ENCODE results near the gene HOXC11. TPM values are rescaled to one million over a fixed set of nuclear protein-coding genes. Genes with fewer than 3 reads are reported as not detected.

Gene HOXC11
- total RNA-seq, 2 experiments from 2014 or later: not detected

DNA sequence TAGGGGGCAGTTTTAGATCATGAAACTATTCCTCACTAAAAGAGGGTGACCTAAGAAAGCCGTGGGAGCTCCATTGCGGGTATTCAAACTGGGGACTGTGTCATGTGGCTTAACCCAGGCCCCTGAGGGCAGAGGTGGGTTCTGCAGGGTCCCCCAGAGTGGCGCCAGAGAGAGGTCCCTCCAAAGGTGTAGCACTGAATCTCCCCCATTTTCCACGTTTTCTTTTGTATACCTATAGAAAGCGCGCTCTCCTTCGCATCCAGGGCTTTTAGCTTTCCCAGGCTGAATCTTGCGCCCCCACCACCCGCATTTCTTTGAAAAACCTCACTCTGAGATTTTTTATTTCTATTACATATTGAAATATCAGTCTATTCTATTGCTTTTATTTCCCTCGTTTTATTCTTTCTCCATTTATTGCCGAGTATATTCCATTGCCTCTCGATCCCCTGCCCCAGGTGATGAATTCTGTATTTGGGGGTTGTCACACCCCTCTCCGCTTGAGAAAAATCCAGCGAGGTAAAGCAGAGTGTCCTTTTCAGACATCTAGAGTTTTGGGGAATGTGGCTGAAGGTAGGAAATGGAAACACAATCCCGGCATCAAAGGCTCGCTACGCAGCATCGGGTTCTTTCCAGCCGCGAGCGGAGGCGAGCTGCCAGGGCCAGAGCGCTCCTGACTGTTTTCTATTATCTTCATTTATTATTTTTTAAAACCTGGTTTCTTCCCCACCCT is 35.2 kb upstream of the HOXC11 start:
- ChIA-PET POLR2A (interaction anchor here (0.6 kb wide), 1 partner anchor 16 kb away, joined by 3 read pairs; no protein-coding TSS in a partner anchor), CTCF (interaction anchor here (1.5 kb wide), 1 partner anchor 95 kb away, joined by 4 read pairs; no protein-coding TSS in a partner anchor)
- no peak for DNase-seq
- Mint-ChIP-seq H3K27me3 (ENCODE audit: low read depth) (peaks cover 83% of the 10 kb centered on the region), H3K36me3 (ENCODE audit: low read depth) (peaks cover 6% of the 10 kb centered on the region), H3K4me1 (ENCODE audit: low read depth) (peaks cover 3% of the 10 kb centered on the region), H3K9me3 (ENCODE audit: insufficient read depth) (peaks cover 4% of the 10 kb centered on the region), H3K4me3 (no peak overlapping the region), H3K27ac (peak overlapping the region; percentile 11)
- ATAC-seq: no peak

DNA sequence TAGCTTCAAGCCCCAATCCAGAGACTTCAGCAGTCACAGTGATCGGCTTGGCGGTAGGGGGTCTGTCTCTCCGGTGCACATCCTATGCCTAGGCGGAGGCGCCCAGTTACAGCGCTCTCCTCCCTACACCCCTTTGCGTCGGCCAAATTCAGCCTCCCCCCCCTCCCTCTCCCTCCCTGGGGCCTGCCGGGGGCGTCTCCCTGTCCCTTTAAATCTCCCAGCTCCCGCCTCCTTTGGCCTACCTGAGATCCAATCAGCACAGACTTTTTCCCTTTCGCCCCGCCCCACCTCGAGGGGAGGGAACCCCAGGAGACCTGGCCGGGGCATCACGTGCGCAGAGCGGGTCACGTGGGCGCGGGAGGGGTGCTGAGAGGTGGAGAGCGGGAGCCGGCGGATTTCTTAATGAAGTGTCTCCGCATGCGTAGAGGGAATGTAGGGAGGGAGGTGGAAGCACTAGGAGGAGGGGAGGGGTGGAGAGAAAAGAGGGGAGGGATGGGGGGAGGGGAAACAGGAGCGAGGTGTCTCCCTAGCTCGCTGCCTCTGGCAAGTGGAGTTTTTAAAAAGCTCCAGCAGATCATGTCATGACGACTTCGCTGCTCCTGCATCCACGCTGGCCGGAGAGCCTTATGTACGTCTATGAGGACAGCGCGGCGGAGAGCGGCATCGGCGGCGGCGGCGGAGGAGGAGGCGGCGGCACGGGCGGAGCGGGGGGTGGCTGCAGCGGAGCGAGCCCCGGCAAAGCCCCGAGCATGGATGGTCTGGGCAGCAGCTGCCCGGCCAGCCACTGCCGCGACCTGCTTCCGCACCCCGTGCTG is 34.4 kb upstream of the HOXC11 start, which contains the start of gene HOXC13:
Gene HOXC13 (plus strand): TSS at position 506 of the 815 bp plus-strand sequence. CDS start 76 bp downstream, at position 582.
- H3K9me3 Mint-ChIP-seq (ENCODE audit: insufficient read depth): peaks cover 4% of the 10 kb centered on the region
- DNase-seq: no peak
- peaks cover 83% of the 10 kb centered on the region for H3K27me3 Mint-ChIP-seq (ENCODE audit: low read depth)
- peaks cover 3% of the 10 kb centered on the region for H3K4me1 Mint-ChIP-seq (ENCODE audit: low read depth)
- POLR2A ChIA-PET: no interaction called here
- CTCF ChIA-PET: interaction anchor here (1.5 kb wide), 1 partner anchor 94 kb away, joined by 4 read pairs; no protein-coding TSS in a partner anchor
- ATAC-seq: no peak
- peaks cover 6% of the 10 kb centered on the region for H3K36me3 Mint-ChIP-seq (ENCODE audit: low read depth)
- no peak within 1 kb of the TSS for H3K4me3 Mint-ChIP-seq
- H3K27ac Mint-ChIP-seq: peak within 1 kb of the TSS; percentile 60

DNA sequence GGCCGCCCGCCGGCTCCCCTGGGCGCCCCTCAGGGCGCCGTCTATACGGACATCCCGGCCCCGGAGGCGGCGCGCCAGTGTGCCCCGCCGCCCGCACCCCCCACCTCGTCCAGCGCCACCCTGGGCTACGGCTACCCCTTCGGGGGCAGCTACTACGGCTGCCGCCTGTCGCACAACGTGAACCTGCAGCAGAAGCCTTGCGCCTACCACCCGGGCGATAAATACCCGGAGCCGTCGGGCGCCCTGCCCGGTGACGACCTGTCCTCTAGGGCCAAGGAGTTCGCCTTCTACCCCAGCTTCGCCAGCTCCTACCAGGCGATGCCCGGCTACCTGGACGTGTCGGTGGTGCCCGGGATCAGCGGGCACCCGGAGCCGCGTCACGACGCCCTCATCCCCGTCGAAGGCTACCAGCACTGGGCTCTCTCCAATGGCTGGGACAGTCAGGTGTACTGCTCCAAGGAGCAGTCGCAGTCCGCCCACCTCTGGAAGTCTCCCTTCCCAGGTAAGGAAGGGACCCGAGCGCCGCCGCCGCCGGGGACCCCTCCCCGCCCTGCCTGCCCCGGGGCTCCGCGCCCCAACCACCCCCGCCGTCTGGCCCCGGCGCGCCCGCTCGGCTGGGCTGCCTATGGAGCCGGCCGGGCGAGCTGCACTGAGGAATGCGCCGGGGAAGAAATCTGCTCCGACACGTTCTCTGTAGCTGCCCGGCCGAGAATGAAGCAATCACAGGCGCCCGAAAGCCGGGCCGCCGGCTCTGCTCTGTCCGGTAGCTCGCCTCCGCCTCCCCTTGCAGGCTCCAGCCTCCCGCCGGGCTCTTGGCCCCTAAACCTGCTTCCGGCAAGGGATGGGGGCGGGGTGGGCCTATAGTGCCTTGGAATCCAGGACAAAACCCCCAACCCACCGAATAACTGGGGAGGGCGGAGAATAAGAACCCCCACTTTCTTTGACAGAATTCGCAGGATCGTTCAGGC is 33.5 kb upstream of the HOXC11 start:
- Mint-ChIP-seq H3K4me1 (ENCODE audit: low read depth) (peaks cover 3% of the 10 kb centered on the region), H3K36me3 (ENCODE audit: low read depth) (peaks cover 6% of the 10 kb centered on the region), H3K4me3 (no peak overlapping the region), H3K9me3 (ENCODE audit: insufficient read depth) (peaks cover 4% of the 10 kb centered on the region), H3K27ac (peak overlapping the region; percentile 60), H3K27me3 (ENCODE audit: low read depth) (peaks cover 83% of the 10 kb centered on the region)
- ATAC-seq (no peak), DNase-seq (no peak)
- ChIA-PET POLR2A (interaction anchor here (1.3 kb wide), 1 partner anchor 14 kb away, joined by 6 read pairs; no protein-coding TSS in a partner anchor), CTCF (no interaction called here)

DNA sequence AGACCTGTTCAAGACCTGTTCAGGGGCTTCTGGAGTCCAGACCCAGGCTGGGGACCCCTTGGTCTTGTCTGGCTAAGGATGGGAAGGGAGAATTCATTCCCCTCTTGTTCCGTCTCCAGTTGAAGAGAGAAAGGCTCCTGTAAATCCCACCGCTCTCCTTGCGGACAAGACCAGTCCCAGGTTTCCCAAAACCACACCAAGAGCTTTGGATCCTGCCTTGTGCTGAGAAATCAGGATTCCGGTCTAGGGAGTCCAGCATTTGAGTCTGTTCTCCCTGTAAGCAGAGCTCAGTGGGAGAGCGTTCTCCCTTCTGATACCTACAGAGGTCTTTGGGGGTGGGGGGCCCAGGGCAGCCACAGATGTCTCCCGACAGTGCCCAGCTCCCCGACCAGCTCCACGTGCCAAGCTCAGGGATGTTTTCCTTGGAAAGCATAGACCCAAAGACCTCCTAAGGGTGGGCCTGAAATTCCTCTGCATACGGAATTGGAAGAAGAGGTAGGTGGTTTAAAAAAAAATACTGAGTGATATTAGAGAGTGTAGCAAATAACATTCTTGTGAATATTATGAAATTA is 32.4 kb upstream of the HOXC11 start:
- CTCF ChIA-PET: interaction anchor here (1.5 kb wide), 1 partner anchor 92 kb away, joined by 4 read pairs; the partner anchor contains the start of gene HOXC5
- H3K9me3 Mint-ChIP-seq (ENCODE audit: insufficient read depth): peaks cover 4% of the 10 kb centered on the region
- ATAC-seq: no peak
- H3K27me3 Mint-ChIP-seq (ENCODE audit: low read depth): peaks cover 83% of the 10 kb centered on the region
- H3K4me3 Mint-ChIP-seq: no peak overlapping the region
- peaks cover 8% of the 10 kb centered on the region for H3K36me3 Mint-ChIP-seq (ENCODE audit: low read depth)
- peaks cover 2% of the 10 kb centered on the region for H3K4me1 Mint-ChIP-seq (ENCODE audit: low read depth)
- no peak overlapping the region for H3K27ac Mint-ChIP-seq
- POLR2A ChIA-PET: interaction anchor here (1.3 kb wide), 1 partner anchor 13 kb away, joined by 6 read pairs; no protein-coding TSS in a partner anchor
- no peak for DNase-seq

DNA sequence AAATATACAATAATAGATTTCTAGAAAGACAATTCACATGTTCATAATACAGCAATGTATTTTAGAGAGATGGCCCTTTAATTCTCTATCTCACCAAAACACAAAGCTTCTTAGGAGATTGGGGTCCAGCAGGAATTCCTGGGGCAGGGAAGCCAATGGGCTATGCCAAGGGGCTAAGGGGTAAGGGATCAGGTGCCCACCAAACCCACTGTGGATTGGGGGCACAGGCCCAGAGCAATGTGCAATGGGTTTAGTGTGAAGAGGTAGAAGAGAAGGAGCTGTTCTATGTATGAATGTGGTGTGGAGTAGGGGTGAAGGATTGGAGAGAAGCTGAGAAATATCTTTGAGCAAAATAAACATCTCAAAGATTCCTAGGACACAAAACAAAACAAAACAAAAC is 31.7 kb upstream of the HOXC11 start:
- H3K4me3 Mint-ChIP-seq: no peak overlapping the region
- ATAC-seq (no peak), DNase-seq (no peak)
- peaks cover 4% of the 10 kb centered on the region for H3K9me3 Mint-ChIP-seq (ENCODE audit: insufficient read depth)
- H3K4me1 Mint-ChIP-seq (ENCODE audit: low read depth): no peaks in the 10 kb centered on the region
- peaks cover 83% of the 10 kb centered on the region for H3K27me3 Mint-ChIP-seq (ENCODE audit: low read depth)
- POLR2A ChIA-PET: no interaction called here
- CTCF ChIA-PET: interaction anchor here (1.5 kb wide), 1 partner anchor 91 kb away, joined by 4 read pairs; the partner anchor contains the start of gene HOXC5
- no peak overlapping the region for H3K27ac Mint-ChIP-seq
- H3K36me3 Mint-ChIP-seq (ENCODE audit: low read depth): peaks cover 8% of the 10 kb centered on the region

DNA sequence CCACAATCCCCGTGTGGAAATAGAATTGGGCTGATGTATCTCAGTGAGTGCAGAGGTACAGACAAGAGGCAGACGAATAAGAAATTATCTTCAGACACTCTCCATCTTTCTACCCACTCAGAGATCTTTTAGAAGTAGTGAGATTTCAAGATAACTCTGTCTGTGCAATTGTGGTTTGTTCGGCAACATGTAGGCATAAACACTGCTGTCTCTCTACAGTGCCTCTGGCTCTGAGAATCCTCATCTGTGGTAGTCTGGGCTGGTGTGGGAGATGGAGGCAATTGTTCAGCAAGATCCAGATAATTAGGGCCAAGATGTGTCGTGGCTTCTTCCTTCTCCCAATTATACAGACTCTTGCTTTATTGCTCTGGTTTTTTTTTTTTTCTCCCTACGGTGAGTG is 31.2 kb upstream of the HOXC11 start:
- Mint-ChIP-seq H3K36me3 (ENCODE audit: low read depth) (peaks cover 8% of the 10 kb centered on the region), H3K27me3 (ENCODE audit: low read depth) (peaks cover 82% of the 10 kb centered on the region), H3K9me3 (ENCODE audit: insufficient read depth) (peaks cover 4% of the 10 kb centered on the region), H3K27ac (no peak overlapping the region), H3K4me1 (ENCODE audit: low read depth) (no peaks in the 10 kb centered on the region), H3K4me3 (no peak overlapping the region)
- ChIA-PET POLR2A (no interaction called here), CTCF (interaction anchor here (1.0 to 1.5 kb wide), 2 partner anchors 91 to 195 kb away, joined by 3 to 4 read pairs; partner anchors contain the start of gene HOXC5)
- DNase-seq (no peak), ATAC-seq (no peak)

DNA sequence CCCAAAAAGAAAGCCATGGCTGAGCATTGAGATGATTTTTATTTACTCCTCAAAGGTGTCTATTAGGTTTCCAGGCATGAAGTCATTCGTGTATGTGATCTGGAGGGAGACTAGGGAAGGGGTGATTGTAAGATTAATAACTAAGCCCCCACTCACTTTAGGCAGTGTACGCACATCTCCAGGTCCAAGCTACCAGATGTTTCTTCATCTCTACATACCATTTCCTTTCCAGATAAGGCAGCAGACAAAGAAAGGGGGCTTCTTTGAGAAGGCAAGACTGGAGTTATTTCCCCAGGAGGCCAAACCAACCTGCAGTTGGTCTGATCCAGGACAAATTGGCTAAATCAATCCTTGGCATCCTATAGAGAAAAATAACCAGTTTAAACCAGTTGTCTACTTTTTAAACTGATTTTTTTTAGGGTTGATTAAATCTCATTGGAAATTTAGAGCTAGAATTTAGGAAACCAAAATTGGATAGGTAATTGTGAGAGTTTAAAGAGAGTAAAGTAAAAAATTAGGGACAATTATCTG is 30.4 kb upstream of the HOXC11 start:
- Mint-ChIP-seq H3K27ac (no peak overlapping the region), H3K9me3 (ENCODE audit: insufficient read depth) (no peaks in the 10 kb centered on the region), H3K36me3 (ENCODE audit: low read depth) (peaks cover 5% of the 10 kb centered on the region), H3K4me3 (no peak overlapping the region), H3K27me3 (ENCODE audit: low read depth) (peaks cover 82% of the 10 kb centered on the region), H3K4me1 (ENCODE audit: low read depth) (no peaks in the 10 kb centered on the region)
- ChIA-PET POLR2A (no interaction called here), CTCF (interaction anchor here (1.0 to 1.2 kb wide), 2 partner anchors 42 to 196 kb away, joined by 3 read pairs; partner anchors contain the start of gene HOXC10)
- ATAC-seq (no peak), DNase-seq (no peak)

DNA sequence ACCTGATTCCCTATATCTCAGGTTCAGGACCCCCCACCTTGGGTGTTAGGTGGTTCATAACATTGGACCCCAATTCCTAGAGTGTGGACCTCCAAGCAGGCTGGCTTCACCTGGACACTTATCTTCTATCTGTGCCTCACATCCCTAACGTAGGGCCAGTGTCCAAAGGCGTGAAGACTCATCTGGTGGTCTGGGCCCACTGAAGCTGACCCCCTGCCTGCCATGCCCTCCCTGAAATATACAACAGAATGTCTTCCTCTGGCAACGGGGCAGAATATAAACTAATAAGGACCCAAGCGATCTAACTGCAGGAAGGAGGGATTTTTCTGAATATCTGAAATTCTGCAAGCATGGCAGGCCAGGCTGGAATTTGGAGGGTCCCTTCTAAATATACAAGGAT is 28.7 kb upstream of the HOXC11 start:
- no peak for DNase-seq
- CTCF ChIA-PET: no interaction called here
- no peaks in the 10 kb centered on the region for H3K4me1 Mint-ChIP-seq (ENCODE audit: low read depth)
- no peaks in the 10 kb centered on the region for H3K9me3 Mint-ChIP-seq (ENCODE audit: insufficient read depth)
- peaks cover 4% of the 10 kb centered on the region for H3K36me3 Mint-ChIP-seq (ENCODE audit: low read depth)
- POLR2A ChIA-PET: no interaction called here
- H3K27me3 Mint-ChIP-seq (ENCODE audit: low read depth): peaks cover 83% of the 10 kb centered on the region
- no peak overlapping the region for H3K4me3 Mint-ChIP-seq
- ATAC-seq: no peak
- H3K27ac Mint-ChIP-seq: no peak overlapping the region

DNA sequence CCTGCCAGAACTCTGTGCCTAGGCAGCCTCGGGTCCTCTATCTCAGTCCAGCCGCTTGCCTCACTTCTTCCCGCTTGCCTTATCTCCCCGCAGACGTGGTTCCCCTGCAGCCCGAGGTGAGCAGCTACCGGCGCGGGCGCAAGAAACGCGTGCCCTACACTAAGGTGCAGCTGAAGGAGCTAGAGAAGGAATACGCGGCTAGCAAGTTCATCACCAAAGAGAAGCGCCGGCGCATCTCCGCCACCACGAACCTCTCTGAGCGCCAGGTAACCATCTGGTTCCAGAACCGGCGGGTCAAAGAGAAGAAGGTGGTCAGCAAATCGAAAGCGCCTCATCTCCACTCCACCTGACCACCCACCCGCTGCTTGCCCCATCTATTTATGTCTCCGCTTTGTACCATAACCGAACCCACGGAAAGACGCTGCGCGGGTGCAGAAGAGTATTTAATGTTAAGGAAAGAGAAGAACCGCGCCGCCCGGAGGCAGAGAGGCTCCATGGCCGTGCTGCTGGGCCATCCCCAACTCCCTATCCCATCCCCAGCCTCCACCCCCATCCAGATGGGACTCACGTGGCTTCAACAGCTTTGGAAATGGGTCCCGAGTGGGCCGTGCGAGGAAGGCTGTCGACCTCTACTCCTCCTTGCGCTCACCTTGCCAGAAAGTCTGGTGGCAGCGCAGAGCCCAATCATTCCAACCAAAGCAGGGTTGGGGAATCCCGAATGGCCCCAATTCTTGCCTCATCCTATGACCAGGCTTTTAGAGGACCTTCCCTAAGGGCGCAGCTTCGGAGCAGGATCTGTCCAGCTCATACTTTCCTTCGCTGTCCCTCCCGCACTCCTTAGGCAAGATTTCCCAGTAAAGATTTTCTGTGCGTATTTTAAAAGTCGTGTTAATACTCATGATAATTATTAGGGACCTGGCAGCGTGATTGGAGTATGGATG is 27.7 kb upstream of the HOXC11 start:
- DNase-seq (no peak), ATAC-seq (no peak)
- ChIA-PET POLR2A (no interaction called here), CTCF (interaction anchor here (1.4 kb wide), 2 partner anchors 13 to 40 kb away, joined by 3 read pairs; partner anchors contain the start of gene HOXC10)
- no peak overlapping the region for H3K4me3 Mint-ChIP-seq
- H3K27ac Mint-ChIP-seq: no peak overlapping the region
- no peaks in the 10 kb centered on the region for H3K9me3 Mint-ChIP-seq (ENCODE audit: insufficient read depth)
- H3K27me3 Mint-ChIP-seq (ENCODE audit: low read depth): peaks cover 83% of the 10 kb centered on the region
- H3K4me1 Mint-ChIP-seq (ENCODE audit: low read depth): no peaks in the 10 kb centered on the region
- peaks cover 2% of the 10 kb centered on the region for H3K36me3 Mint-ChIP-seq (ENCODE audit: low read depth)

DNA sequence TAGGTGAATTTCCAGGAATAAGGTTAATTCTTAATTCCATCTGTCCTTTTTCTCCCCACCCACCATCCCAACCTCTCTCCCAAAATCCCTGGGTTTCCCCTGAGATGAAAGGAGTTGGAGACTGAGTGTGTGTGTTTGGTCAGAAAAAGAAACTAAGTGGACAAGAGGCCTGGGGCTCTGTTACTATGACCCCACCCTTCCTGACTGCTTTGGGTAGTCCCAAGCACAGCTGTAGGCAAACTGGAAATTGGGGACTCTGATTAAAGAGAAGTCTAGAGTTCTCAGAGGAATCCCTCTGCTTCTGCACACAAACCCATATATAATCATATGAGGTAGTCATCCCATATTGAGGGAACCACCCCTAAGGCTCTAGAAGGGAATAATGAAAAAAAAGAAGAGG is 25.2 kb upstream of the HOXC11 start:
- H3K9me3 Mint-ChIP-seq (ENCODE audit: insufficient read depth): no peaks in the 10 kb centered on the region

More for the DNA sequence above, 25.2 kb upstream of the HOXC11 start:
- no peak for ATAC-seq
- H3K27me3 Mint-ChIP-seq (ENCODE audit: low read depth): peaks cover 93% of the 10 kb centered on the region
- peaks cover 2% of the 10 kb centered on the region for H3K36me3 Mint-ChIP-seq (ENCODE audit: low read depth)
- no peak overlapping the region for H3K4me3 Mint-ChIP-seq
- H3K4me1 Mint-ChIP-seq (ENCODE audit: low read depth): no peaks in the 10 kb centered on the region
- no peak overlapping the region for H3K27ac Mint-ChIP-seq
- ChIA-PET POLR2A (no interaction called here), CTCF (no interaction called here)
- no peak for DNase-seq
